ENCODE data around the gene WBP4.

GRCh38 chr13:41049480-41050440, 11.5 kb upstream of the WBP4 start:
- TF ChIP-seq TAF1 (conservative IDR thresholded peaks at IDR 0.05) = no peak
- TF ChIP-seq CTCF (IDR thresholded peaks at IDR 0.05; ENCODE audit: low read depth, low read length, missing input control) = no peak
